WTC11 (cell line): Measurements from ENCODE around the gene SIGLEC10. TPM values are rescaled to one million over a fixed set of nuclear protein-coding genes. Genes with fewer than 3 reads are reported as not detected.

Experiments
- ATAC-seq: fragments of 200-7000 bp; cut with Tn5 transposase; 2 replicates; pipeline ENCODE4 v1.10.0; 2021; ENCODE audit warnings: mild to moderate bottlenecking, moderate library complexity
- CTCF ChIA-PET: fragments of 300-600 bp; sonication (Branson Sonifier 250); formaldehyde crosslinking; loops from one replicate; lab custom pipeline; 2021; ENCODE audit warnings: antibody characterized with exemption; lab: Charles Lee
- POLR2A ChIA-PET: fragments of 350-600 bp; sonication (Branson Sonifier 250); formaldehyde crosslinking; loops from one replicate; lab custom pipeline; 2021; ENCODE audit warnings: antibody characterized with exemption; lab: Charles Lee
- DNase-seq: peaks from one replicate; pipeline ENCODE4 v3.0.0; 2021; ENCODE audit warnings: low spot score
- H3K27ac Mint-ChIP-seq: 2 replicates; pipeline ENCODE4 v1.8.0; 2021; ENCODE audit warnings: mixed read lengths
- H3K27me3 Mint-ChIP-seq: 2 replicates; pipeline ENCODE4 v1.8.0; 2021; ENCODE audit warnings: low read depth, mild to moderate bottlenecking, moderate library complexity, mixed read lengths
- H3K36me3 Mint-ChIP-seq: 2 replicates; pipeline ENCODE4 v1.8.0; 2021; ENCODE audit warnings: mixed read lengths
- H3K4me1 Mint-ChIP-seq: 2 replicates; pipeline ENCODE4 v1.8.0; 2022; ENCODE audit warnings: mixed read lengths
- H3K4me3 Mint-ChIP-seq: 2 replicates; pipeline ENCODE4 v1.8.0; 2021; ENCODE audit warnings: mild to moderate bottlenecking, moderate library complexity, mixed read lengths
- H3K9me3 Mint-ChIP-seq: 2 replicates; pipeline ENCODE4 v1.8.0; 2021; ENCODE audit warnings: mixed read lengths
- CREM ChIP-seq: sonication (generic); formaldehyde crosslinking; IDR thresholded peaks from 2 replicates; pipeline ENCODE4 v1.8.1; 2022; ENCODE audit warnings: mild to moderate bottlenecking, missing genetic modification reagents, moderate library complexity
- EMX1 ChIP-seq: fragments of 250-450 bp; sonication (Bioruptor Pico); IDR thresholded peaks from 2 replicates; pipeline ENCODE4 v1.8.0; 2021; ENCODE audit warnings: mild to moderate bottlenecking
- ETV6 ChIP-seq: sonication (generic); formaldehyde crosslinking; IDR thresholded peaks from 2 replicates; pipeline ENCODE4 v1.8.1; 2022; ENCODE audit warnings: mild to moderate bottlenecking, missing genetic modification reagents
- FOXK1 ChIP-seq: sonication (generic); formaldehyde crosslinking; IDR thresholded peaks from 2 replicates; pipeline ENCODE4 v1.8.0; 2022; ENCODE audit warnings: mild to moderate bottlenecking, moderate library complexity, missing genetic modification reagents
- GABPB1 ChIP-seq: sonication (generic); formaldehyde crosslinking; IDR thresholded peaks from 2 replicates; pipeline ENCODE4 v1.8.1; 2023; ENCODE audit warnings: mild to moderate bottlenecking, missing genetic modification reagents
- HMGA2 ChIP-seq: fragments of 250-450 bp; sonication (Bioruptor Pico); IDR thresholded peaks from 2 replicates; pipeline ENCODE4 v1.4.0; 2021; ENCODE audit warnings: mild to moderate bottlenecking, moderate library complexity
- JUN ChIP-seq: sonication (generic); formaldehyde crosslinking; IDR thresholded peaks from 2 replicates; pipeline ENCODE4 v1.8.0; 2023; ENCODE audit warnings: mild to moderate bottlenecking, missing genetic modification reagents
- KAT7 ChIP-seq: sonication (generic); formaldehyde crosslinking; IDR thresholded peaks from 2 replicates; pipeline ENCODE4 v1.8.1; 2023; ENCODE audit warnings: missing genetic modification reagents, mild to moderate bottlenecking, borderline replicate concordance
- OVOL2 ChIP-seq: fragments of 250-450 bp; sonication (Bioruptor Pico); IDR thresholded peaks from 2 replicates; pipeline ENCODE4 v1.9.0; 2021; ENCODE audit warnings: mild to moderate bottlenecking, borderline replicate concordance
- RELA ChIP-seq: sonication (generic); formaldehyde crosslinking; IDR thresholded peaks from 2 replicates; pipeline ENCODE4 v1.8.1; 2022; ENCODE audit warnings: missing genetic modification reagents, mild to moderate bottlenecking, borderline replicate concordance
- SMAD3 ChIP-seq: sonication (generic); formaldehyde crosslinking; IDR thresholded peaks from 2 replicates; pipeline ENCODE4 v1.8.0; 2022; ENCODE audit warnings: missing genetic modification reagents, mild to moderate bottlenecking, borderline replicate concordance
- SMAD4 ChIP-seq: sonication (generic); formaldehyde crosslinking; IDR thresholded peaks from 2 replicates; pipeline ENCODE4 v1.8.0; 2022; ENCODE audit warnings: mild to moderate bottlenecking, missing genetic modification reagents
- TEAD1 ChIP-seq: sonication (generic); formaldehyde crosslinking; IDR thresholded peaks from 2 replicates; pipeline ENCODE4 v1.8.0; 2022; ENCODE audit warnings: mild to moderate bottlenecking, missing genetic modification reagents
- ZNF121 ChIP-seq: sonication (generic); formaldehyde crosslinking; IDR thresholded peaks from 2 replicates; pipeline ENCODE4 v1.8.0; 2023; ENCODE audit warnings: missing genetic modification reagents
- ZNF138 ChIP-seq: sonication (generic); formaldehyde crosslinking; conservative IDR thresholded peaks from 2 replicates; pipeline ENCODE4 v1.8.1; 2022; ENCODE audit warnings: mild to moderate bottlenecking, moderate library complexity, missing genetic modification reagents
- ZNF232 ChIP-seq: sonication (generic); formaldehyde crosslinking; IDR thresholded peaks from 2 replicates; pipeline ENCODE4 v1.8.0; 2022; ENCODE audit warnings: mild to moderate bottlenecking, missing genetic modification reagents
- ZNF416 ChIP-seq: fragments of 250-450 bp; sonication (Bioruptor Pico); IDR thresholded peaks from 2 replicates; pipeline ENCODE4 v1.9.0; 2021; ENCODE audit warnings: mild to moderate bottlenecking, inconsistent platforms
- total RNA-seq: library from RNA; stranded (reverse); gene quantifications from 3 replicates; pipeline ENCODE4 v1.2.3, GENCODE V29; 2021
- TF ChIP-seq, protein P1 (sequence below): sonication (generic); formaldehyde crosslinking; IDR thresholded peaks from 2 replicates; pipeline ENCODE4 v1.8.0; 2022; ENCODE audit warnings: missing genetic modification reagents
- TF ChIP-seq, protein P2 (sequence below): sonication (generic); formaldehyde crosslinking; IDR thresholded peaks from 2 replicates; pipeline ENCODE4 v1.8.1; 2022; ENCODE audit warnings: mild to moderate bottlenecking, moderate library complexity, missing genetic modification reagents
- TF ChIP-seq, protein P3 (sequence below): sonication (generic); formaldehyde crosslinking; IDR thresholded peaks from 2 replicates; pipeline ENCODE4 v1.8.0; 2022; ENCODE audit warnings: mild to moderate bottlenecking, missing genetic modification reagents
- TF ChIP-seq, protein P4 (sequence below): sonication (generic); formaldehyde crosslinking; IDR thresholded peaks from 2 replicates; pipeline ENCODE4 v1.8.0; 2022; ENCODE audit warnings: mild to moderate bottlenecking, missing genetic modification reagents
- TF ChIP-seq, protein P5 (sequence below): sonication (generic); formaldehyde crosslinking; IDR thresholded peaks from 2 replicates; pipeline ENCODE4 v1.8.1; 2023; ENCODE audit warnings: mild to moderate bottlenecking, missing genetic modification reagents
- TF ChIP-seq, protein P6 (sequence below): sonication (generic); formaldehyde crosslinking; IDR thresholded peaks from 2 replicates; pipeline ENCODE4 v1.8.1; 2023; ENCODE audit warnings: mild to moderate bottlenecking, moderate library complexity, missing genetic modification reagents
- TF ChIP-seq, protein P7 (sequence below): sonication (generic); formaldehyde crosslinking; IDR thresholded peaks from 2 replicates; pipeline ENCODE4 v1.8.0; 2023; ENCODE audit warnings: mild to moderate bottlenecking, missing genetic modification reagents

The SIGLEC10 gene
- total RNA-seq, 1 experiment from 2014 or later, result not detected

DNA sequence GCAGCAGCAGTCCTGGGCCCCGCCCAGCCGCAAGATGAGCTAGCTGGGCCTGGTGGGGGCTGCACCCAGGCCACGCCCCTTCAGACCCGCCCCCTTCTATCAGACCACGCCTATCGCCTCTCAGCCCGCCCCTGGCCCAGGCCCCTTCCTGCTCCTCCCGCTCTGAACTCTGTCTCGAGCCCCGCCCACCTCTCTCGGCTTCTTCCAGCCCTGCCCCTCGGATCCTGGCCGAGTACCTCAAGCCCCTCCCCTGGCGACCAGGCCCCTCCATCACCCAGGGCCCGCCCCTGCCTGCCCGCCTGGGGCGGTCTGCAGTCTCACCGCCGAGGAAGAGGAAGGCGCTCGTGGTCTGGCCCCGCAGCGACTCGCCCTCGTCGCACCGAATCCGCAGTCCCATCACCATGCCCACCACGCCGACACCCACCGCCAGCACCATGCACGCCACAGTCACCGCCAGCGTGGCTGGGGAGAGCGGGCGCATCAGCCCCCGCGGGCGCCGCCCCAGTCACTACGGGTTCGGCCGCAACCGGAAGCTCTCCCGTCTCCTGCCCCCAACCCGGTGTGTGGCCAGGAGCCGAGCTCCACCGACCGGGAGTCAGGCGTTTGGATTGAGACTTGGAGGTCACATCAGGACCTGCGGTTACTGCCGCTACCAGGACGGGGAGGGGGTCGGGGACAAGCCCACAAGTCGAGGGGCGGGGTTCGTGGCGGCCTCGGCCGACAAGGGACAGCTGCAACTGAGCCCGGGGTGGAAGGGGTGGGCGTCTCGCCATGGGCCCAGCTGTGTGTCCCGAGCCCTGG, 49.7 kb downstream of the SIGLEC10 start:
- ChIA-PET POLR2A (interaction anchor here (0.6 to 1.7 kb wide), 10 partner anchors 13 to 321 kb away, joined by 3 to 13 read pairs (median 5); partner anchors contain the start of genes C19orf84, LIM2 and VSIG10L), CTCF (interaction anchor here (0.6 to 3.7 kb wide), 17 partner anchors 22 to 437 kb away, joined by 3 to 25 read pairs (median 4); partner anchors contain the start of genes C19orf84, KLK10 and SIGLEC10)
- peaks cover 21% of the 10 kb centered on the region for H3K27me3 Mint-ChIP-seq
- no peak overlapping the region for H3K27ac Mint-ChIP-seq
- no peaks in the 10 kb centered on the region for H3K9me3 Mint-ChIP-seq
- DNase-seq (peak; percentile 100), ATAC-seq (peak; percentile 88)
- H3K4me1 Mint-ChIP-seq, result peaks cover 30% of the 10 kb centered on the region
- no peaks in the 10 kb centered on the region for H3K36me3 Mint-ChIP-seq
- peak overlapping the region; percentile 99 for H3K4me3 Mint-ChIP-seq
- no peak for TF ChIP-seq SMAD4
- 0 out of 2 replicates have a peak, but pooled peaks have one; percentile 14 for TF ChIP-seq SMAD3
- TF ChIP-seq, protein P1, sequence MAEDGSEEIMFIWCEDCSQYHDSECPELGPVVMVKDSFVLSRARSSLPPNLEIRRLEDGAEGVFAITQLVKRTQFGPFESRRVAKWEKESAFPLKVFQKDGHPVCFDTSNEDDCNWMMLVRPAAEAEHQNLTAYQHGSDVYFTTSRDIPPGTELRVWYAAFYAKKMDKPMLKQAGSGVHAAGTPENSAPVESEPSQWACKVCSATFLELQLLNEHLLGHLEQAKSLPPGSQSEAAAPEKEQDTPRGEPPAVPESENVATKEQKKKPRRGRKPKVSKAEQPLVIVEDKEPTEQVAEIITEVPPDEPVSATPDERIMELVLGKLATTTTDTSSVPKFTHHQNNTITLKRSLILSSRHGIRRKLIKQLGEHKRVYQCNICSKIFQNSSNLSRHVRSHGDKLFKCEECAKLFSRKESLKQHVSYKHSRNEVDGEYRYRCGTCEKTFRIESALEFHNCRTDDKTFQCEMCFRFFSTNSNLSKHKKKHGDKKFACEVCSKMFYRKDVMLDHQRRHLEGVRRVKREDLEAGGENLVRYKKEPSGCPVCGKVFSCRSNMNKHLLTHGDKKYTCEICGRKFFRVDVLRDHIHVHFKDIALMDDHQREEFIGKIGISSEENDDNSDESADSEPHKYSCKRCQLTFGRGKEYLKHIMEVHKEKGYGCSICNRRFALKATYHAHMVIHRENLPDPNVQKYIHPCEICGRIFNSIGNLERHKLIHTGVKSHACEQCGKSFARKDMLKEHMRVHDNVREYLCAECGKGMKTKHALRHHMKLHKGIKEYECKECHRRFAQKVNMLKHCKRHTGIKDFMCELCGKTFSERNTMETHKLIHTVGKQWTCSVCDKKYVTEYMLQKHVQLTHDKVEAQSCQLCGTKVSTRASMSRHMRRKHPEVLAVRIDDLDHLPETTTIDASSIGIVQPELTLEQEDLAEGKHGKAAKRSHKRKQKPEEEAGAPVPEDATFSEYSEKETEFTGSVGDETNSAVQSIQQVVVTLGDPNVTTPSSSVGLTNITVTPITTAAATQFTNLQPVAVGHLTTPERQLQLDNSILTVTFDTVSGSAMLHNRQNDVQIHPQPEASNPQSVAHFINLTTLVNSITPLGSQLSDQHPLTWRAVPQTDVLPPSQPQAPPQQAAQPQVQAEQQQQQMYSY (CRISPR knock-in tag), result 0 out of 2 replicates have a peak, but pooled peaks have one; percentile 42
- TF ChIP-seq, protein P2, sequence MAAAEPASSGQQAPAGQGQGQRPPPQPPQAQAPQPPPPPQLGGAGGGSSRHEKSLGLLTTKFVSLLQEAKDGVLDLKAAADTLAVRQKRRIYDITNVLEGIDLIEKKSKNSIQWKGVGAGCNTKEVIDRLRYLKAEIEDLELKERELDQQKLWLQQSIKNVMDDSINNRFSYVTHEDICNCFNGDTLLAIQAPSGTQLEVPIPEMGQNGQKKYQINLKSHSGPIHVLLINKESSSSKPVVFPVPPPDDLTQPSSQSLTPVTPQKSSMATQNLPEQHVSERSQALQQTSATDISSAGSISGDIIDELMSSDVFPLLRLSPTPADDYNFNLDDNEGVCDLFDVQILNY (CRISPR knock-in tag), result peak; percentile 38; the same call in 1 of the 2 replicates
- TF ChIP-seq, protein P3, sequence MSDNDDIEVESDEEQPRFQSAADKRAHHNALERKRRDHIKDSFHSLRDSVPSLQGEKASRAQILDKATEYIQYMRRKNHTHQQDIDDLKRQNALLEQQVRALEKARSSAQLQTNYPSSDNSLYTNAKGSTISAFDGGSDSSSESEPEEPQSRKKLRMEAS (CRISPR knock-in tag), result peak; percentile 83
- no peak for TF ChIP-seq ZNF121 (CRISPR knock-in tag)
- peak; percentile 48 for TF ChIP-seq GABPB1 (CRISPR knock-in tag)
- TF ChIP-seq HMGA2 (CRISPR knock-in tag), result no peak
- TF ChIP-seq, protein P4, sequence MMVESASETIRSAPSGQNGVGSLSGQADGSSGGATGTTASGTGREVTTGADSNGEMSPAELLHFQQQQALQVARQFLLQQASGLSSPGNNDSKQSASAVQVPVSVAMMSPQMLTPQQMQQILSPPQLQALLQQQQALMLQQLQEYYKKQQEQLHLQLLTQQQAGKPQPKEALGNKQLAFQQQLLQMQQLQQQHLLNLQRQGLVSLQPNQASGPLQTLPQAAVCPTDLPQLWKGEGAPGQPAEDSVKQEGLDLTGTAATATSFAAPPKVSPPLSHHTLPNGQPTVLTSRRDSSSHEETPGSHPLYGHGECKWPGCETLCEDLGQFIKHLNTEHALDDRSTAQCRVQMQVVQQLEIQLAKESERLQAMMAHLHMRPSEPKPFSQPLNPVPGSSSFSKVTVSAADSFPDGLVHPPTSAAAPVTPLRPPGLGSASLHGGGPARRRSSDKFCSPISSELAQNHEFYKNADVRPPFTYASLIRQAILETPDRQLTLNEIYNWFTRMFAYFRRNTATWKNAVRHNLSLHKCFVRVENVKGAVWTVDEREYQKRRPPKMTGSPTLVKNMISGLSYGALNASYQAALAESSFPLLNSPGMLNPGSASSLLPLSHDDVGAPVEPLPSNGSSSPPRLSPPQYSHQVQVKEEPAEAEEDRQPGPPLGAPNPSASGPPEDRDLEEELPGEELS (CRISPR knock-in tag), result peak; percentile 79
- TF ChIP-seq, protein P5, sequence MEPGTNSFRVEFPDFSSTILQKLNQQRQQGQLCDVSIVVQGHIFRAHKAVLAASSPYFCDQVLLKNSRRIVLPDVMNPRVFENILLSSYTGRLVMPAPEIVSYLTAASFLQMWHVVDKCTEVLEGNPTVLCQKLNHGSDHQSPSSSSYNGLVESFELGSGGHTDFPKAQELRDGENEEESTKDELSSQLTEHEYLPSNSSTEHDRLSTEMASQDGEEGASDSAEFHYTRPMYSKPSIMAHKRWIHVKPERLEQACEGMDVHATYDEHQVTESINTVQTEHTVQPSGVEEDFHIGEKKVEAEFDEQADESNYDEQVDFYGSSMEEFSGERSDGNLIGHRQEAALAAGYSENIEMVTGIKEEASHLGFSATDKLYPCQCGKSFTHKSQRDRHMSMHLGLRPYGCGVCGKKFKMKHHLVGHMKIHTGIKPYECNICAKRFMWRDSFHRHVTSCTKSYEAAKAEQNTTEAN (CRISPR knock-in tag), result peak; percentile 88
- TF ChIP-seq ZNF416 (CRISPR knock-in tag), result 0 out of 2 replicates have a peak, but pooled peaks have one; percentile 24
- TF ChIP-seq, protein P6, sequence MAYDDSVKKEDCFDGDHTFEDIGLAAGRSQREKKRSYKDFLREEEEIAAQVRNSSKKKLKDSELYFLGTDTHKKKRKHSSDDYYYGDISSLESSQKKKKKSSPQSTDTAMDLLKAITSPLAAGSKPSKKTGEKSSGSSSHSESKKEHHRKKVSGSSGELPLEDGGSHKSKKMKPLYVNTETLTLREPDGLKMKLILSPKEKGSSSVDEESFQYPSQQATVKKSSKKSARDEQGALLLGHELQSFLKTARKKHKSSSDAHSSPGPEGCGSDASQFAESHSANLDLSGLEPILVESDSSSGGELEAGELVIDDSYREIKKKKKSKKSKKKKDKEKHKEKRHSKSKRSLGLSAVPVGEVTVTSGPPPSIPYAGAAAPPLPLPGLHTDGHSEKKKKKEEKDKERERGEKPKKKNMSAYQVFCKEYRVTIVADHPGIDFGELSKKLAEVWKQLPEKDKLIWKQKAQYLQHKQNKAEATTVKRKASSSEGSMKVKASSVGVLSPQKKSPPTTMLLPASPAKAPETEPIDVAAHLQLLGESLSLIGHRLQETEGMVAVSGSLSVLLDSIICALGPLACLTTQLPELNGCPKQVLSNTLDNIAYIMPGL (CRISPR knock-in tag), result peak; percentile 68; the same call in 1 of the 2 replicates
- no peak for TF ChIP-seq ZNF138 (CRISPR knock-in tag)
- no peak for TF ChIP-seq OVOL2
- 0 out of 2 replicates have a peak, but pooled peaks have one; percentile 60 for TF ChIP-seq CREM (CRISPR knock-in tag)
- TF ChIP-seq FOXK1 (CRISPR knock-in tag), result peak; percentile 76
- TF ChIP-seq KAT7 (CRISPR knock-in tag), result no peak
- no peak for TF ChIP-seq RELA
- no peak for TF ChIP-seq EMX1 (CRISPR knock-in tag)
- no peak for TF ChIP-seq JUN
- TF ChIP-seq, protein P7, sequence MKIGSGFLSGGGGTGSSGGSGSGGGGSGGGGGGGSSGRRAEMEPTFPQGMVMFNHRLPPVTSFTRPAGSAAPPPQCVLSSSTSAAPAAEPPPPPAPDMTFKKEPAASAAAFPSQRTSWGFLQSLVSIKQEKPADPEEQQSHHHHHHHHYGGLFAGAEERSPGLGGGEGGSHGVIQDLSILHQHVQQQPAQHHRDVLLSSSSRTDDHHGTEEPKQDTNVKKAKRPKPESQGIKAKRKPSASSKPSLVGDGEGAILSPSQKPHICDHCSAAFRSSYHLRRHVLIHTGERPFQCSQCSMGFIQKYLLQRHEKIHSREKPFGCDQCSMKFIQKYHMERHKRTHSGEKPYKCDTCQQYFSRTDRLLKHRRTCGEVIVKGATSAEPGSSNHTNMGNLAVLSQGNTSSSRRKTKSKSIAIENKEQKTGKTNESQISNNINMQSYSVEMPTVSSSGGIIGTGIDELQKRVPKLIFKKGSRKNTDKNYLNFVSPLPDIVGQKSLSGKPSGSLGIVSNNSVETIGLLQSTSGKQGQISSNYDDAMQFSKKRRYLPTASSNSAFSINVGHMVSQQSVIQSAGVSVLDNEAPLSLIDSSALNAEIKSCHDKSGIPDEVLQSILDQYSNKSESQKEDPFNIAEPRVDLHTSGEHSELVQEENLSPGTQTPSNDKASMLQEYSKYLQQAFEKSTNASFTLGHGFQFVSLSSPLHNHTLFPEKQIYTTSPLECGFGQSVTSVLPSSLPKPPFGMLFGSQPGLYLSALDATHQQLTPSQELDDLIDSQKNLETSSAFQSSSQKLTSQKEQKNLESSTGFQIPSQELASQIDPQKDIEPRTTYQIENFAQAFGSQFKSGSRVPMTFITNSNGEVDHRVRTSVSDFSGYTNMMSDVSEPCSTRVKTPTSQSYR (CRISPR knock-in tag), result peak; percentile 44; the same call in 1 of the 2 replicates
- TF ChIP-seq ZNF232, result peak; percentile 40; the same call in 1 of the 2 replicates
- 0 out of 2 replicates have a peak, but pooled peaks have one; percentile 36 for TF ChIP-seq TEAD1
- peak; percentile 81; the same call in 1 of the 2 replicates for TF ChIP-seq ETV6 (CRISPR knock-in tag)
